Left lung (tissue), 10 donors: ENCODE measurements around the gene TP53BP1. TPM values are rescaled to one million over a fixed set of nuclear protein-coding genes. Genes with fewer than 3 reads are reported as not detected.
A peak's percentile ranks its signal among the peaks of the same experiment; 100 is the strongest.

ENCODE experiments used
- ATAC-seq: fragments of 200-7000 bp; cut with Tn5 transposase; one replicate; pipeline ENCODE4 v1.9.1; 2020; ENCODE audit warnings: moderate library complexity
- DNase-seq, 4 donors: peaks; one replicate each; pipeline ENCODE4 v3.0.0-alpha.2; 2013 to 2020
- H3K27ac ChIP-seq, 2 donors: fragments of 200-600 bp; sonication (generic) in 1 of 2; one replicate each; pipeline versions ENCODE4 v1.5.0 to v1.8.0; 2020 to 2021
- H3K27me3 ChIP-seq, 2 donors: fragments of 200-600 bp; sonication (generic) in 1 of 2; one replicate each; pipeline versions ENCODE4 v1.5.0 to v1.8.0; 2020 to 2021
- H3K36me3 ChIP-seq, 2 donors: fragments of 200-600 bp; sonication (generic) in 1 of 2; one replicate each; pipeline versions ENCODE4 v1.5.0 to v1.8.0; 2020 to 2021
- H3K4me1 ChIP-seq, 2 donors: fragments of 200-600 bp; one replicate each; pipeline ENCODE4 v1.8.0; 2021
- H3K4me3 ChIP-seq, 2 donors: fragments of 200-600 bp; sonication (generic) in 1 of 2; one replicate each; pipeline versions ENCODE4 v1.5.0 to v1.8.0; 2020 to 2021; ENCODE audit warnings: mild to moderate bottlenecking in 1 of 2
- H3K9me3 ChIP-seq, 2 donors: fragments of 200-600 bp; sonication (generic) in 1 of 2; one replicate each; pipeline versions ENCODE4 v1.5.0 to v1.8.0; 2020 to 2021
- intact Hi-C, 2 donors: fragments of 100-400 bp; cut with DNase I; formaldehyde crosslinking; loops; one replicate each; pipeline versions ENCODE4 v1.11.2 to v1.14.2; 2022
- polyA plus RNA-seq, 6 donors: library from polyadenylated mRNA; unstranded; fragments of 120-200 nt; gene quantifications; one replicate each; pipeline ENCODE4 v1.2.1, GENCODE V29; 2013; ENCODE audit not compliant: insufficient read length in 6 of 6
- total RNA-seq, 2 donors: library from RNA; stranded (reverse); fragmentation: NEBNext Ultra II Directional; extraction: Animal tissue kit (Norgen Biotek cat#: 25700); gene quantifications; one replicate each; pipeline ENCODE4 v1.2.1, GENCODE V29; 2021
- TF ChIP-seq, protein P1 (sequence below), 2 donors: fragments of 200-600 bp; sonication (generic) in 1 of 2; IDR thresholded peaks; one replicate each; pipeline versions ENCODE4 v1.5.0 to v1.8.0; 2021; ENCODE audit warnings: antibody characterized with exemption in 2 of 2
- donor health status: DM: no; HTN: yes; CAD: no.
- donor health status: DM: no; HTN: no; CAD: no.

TP53BP1 gene
- total and polyA plus RNA-seq, 8 donors = 32.7 to 112 (median 90.0) TPM

- Histone ChIP-seq H3K9me3 (no peaks in the 10 kb centered on the region), H3K36me3 (peaks cover 0 to 34% of the 10 kb centered on the region in 2 donors), H3K4me1 (peaks cover 4 to 19% of the 10 kb centered on the region in 2 donors), H3K4me3 (no peak overlapping the region), H3K27me3 (no peaks in the 10 kb centered on the region), H3K27ac (no peak overlapping the region)
- peak; percentile 40 for ATAC-seq
- peak in 1 of 4 donors; percentile 2 for DNase-seq
- intact Hi-C loops = no loop called here
- TF ChIP-seq, protein P1, sequence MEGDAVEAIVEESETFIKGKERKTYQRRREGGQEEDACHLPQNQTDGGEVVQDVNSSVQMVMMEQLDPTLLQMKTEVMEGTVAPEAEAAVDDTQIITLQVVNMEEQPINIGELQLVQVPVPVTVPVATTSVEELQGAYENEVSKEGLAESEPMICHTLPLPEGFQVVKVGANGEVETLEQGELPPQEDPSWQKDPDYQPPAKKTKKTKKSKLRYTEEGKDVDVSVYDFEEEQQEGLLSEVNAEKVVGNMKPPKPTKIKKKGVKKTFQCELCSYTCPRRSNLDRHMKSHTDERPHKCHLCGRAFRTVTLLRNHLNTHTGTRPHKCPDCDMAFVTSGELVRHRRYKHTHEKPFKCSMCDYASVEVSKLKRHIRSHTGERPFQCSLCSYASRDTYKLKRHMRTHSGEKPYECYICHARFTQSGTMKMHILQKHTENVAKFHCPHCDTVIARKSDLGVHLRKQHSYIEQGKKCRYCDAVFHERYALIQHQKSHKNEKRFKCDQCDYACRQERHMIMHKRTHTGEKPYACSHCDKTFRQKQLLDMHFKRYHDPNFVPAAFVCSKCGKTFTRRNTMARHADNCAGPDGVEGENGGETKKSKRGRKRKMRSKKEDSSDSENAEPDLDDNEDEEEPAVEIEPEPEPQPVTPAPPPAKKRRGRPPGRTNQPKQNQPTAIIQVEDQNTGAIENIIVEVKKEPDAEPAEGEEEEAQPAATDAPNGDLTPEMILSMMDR (IDR thresholded peaks at IDR 0.05) = peak; percentile 55 to 60
Measured at GRCh38 chr15:43376017-43376705, 116.8 kb downstream of the TP53BP1 start.

DNA sequence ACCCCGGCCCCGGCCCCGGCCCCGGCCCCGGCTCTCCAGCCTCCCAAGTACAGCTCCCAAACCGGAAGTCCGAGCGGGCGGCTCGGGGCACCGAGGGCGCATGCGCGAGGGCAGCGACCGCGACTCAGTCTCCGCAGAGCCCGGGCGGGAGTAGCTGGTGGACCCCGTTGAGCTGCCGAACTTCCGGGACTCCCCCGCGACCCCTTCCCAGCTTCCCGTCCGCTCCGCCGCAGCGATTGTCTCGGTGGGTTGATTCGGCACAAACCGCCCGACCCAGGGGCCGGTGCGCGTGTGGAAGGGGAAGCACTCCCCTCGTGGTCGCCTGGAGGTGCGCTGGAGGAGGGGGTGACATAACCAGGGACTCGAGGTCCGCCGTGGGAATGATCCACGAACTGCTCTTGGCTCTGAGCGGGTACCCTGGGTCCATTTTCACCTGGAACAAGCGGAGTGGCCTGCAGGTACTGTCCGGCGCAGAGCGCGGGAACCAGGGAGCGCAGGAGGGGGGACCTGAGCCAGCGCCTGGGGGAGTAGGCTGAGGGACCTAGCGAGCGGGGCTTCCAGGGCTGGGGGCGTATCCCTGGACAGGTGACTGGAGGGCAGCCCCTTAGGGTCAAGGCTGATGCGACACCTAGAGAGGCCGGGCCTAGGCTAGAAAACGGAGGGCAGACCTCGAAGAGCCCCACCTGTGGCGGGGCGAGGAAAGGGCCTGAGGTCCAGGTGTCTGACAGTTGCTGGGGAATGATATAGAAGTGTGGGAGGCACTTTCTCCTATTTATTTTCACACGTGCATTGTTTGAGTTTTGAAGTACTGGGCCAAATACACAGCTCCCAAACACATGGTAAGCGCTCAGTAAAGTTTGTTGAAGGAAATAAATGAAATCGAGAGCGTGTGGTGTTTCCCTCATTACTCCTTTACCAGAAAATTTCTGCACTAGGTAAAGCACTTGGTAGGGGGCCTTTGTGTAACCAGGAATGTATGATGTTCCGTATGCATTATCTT, 121.7 kb downstream of the TP53BP1 start, which contains the start of the genes TUBGCP4 and ZSCAN29:
Gene TUBGCP4 (plus strand): TSS at position 127 of the 1,000 bp plus-strand sequence. CDS start 254 bp downstream, at position 381.
Gene ZSCAN29 (minus strand): TSS at position 69 of the 1,000 bp plus-strand sequence. CDS start 1,130 bp downstream, outside the sequence.
- Histone ChIP-seq H3K4me1 (peaks cover 15 to 38% of the 10 kb centered on the region in 2 donors), H3K27ac (peak within 1 kb of the TSS; percentile 21 to 74), H3K36me3 (peaks cover 0 to 16% of the 10 kb centered on the region in 2 donors), H3K9me3 (no peaks in the 10 kb centered on the region), H3K4me3 (peak within 1 kb of the TSS; percentile 89 to 98), H3K27me3 (no peaks in the 10 kb centered on the region)
- intact Hi-C loops = no loop called here
- TF ChIP-seq, protein P1 (IDR thresholded peaks at IDR 0.05) = no peak
- peak; percentile 76 to 97 (median 86) for DNase-seq
- ATAC-seq = peak; percentile 96

DNA sequence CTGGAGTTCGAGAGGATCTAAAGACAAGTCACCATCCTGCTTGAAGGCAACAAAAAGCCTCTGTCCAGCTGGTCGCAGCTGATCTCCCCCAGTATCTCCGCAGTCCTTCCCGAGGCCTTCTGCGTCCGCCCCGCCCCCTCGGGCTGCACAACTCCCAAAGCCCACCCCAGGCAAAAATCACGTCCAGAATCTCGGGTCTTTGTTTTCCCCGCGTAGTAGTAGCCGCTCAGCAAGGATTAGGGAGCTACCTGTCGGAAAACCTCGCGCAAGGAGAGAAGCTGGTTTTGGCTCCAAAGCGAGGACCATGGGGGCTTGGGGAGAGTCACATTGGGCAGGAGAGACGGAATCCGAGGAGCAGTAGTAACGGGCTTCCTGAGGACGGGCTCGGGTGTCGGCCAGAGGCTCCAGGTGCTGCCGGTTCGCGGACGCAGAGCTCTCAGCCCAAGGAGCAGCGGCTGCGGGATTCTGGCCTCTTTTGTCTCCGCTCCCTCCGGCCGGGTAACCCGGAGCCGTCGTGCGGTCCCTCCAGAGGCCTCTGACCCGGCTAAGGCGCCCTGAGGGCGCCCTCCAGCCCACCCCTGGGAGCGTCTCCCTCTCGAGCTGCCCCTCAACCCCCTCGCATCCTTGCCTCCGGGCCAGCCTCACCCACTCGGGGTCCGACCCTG, 122.5 kb downstream of the TP53BP1 start:
- TF ChIP-seq, protein P1 (IDR thresholded peaks at IDR 0.05) = no peak
- intact Hi-C loops = no loop called here
- Histone ChIP-seq H3K9me3 (no peaks in the 10 kb centered on the region), H3K4me1 (peaks cover 15 to 38% of the 10 kb centered on the region in 2 donors), H3K4me3 (peak overlapping the region; percentile 89 to 98), H3K27me3 (no peaks in the 10 kb centered on the region), H3K27ac (peak overlapping the region; percentile 21 to 74), H3K36me3 (peaks cover 0 to 23% of the 10 kb centered on the region in 2 donors)
- DNase-seq = peak in 3 of 4 donors; percentile 38 to 67 (median 45)
- ATAC-seq = peak; percentile 65

DNA sequence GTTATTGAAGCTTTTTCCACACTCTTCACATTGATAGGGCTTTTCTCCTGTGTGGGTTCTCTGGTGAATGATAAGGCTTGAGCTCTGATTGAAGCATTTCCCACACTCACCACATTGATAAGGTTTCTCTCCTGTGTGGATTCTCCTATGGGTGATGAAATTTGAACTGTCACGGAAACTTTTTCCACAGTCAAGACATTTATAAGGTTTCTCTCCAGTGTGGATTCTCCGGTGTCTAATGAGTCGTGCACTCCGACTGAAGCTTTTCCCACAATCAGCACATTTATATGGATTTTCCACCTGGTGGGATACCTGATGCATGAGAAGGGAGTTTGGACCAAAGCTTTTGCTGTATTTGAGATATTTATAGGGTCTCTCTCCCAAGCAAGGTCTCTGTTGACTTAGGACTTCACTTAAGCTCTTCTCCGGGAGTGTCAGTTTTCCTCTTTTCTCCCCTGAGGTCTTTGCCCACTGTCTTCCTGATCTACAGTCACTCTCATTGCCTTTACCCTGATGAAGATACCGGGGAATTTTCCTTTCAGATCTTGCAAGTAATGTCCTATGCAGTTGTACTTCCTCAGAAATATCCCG, 131.5 kb downstream of the TP53BP1 start:
- TF ChIP-seq, protein P1 (IDR thresholded peaks at IDR 0.05) = no peak
- H3K9me3 ChIP-seq = peaks cover 13 to 61% of the 10 kb centered on the region in 2 donors
- no peaks in the 10 kb centered on the region for H3K27me3 ChIP-seq
- intact Hi-C loops = no loop called here
- no peak overlapping the region for H3K4me3 ChIP-seq
- H3K27ac ChIP-seq = no peak overlapping the region
- DNase-seq (no peak), ATAC-seq (no peak)
- H3K4me1 ChIP-seq = no peaks in the 10 kb centered on the region
- H3K36me3 ChIP-seq = peaks cover 4 to 96% of the 10 kb centered on the region in 2 donors
